ENCODE data around the gene DNPEP.
A peak's percentile ranks its signal among the peaks of the same experiment; 100 is the strongest.

DNPEP gene

GRCh38 chr2:219358170-219359075, 29.3 kb downstream of the DNPEP start:
- TF ChIP-seq, protein P1, sequence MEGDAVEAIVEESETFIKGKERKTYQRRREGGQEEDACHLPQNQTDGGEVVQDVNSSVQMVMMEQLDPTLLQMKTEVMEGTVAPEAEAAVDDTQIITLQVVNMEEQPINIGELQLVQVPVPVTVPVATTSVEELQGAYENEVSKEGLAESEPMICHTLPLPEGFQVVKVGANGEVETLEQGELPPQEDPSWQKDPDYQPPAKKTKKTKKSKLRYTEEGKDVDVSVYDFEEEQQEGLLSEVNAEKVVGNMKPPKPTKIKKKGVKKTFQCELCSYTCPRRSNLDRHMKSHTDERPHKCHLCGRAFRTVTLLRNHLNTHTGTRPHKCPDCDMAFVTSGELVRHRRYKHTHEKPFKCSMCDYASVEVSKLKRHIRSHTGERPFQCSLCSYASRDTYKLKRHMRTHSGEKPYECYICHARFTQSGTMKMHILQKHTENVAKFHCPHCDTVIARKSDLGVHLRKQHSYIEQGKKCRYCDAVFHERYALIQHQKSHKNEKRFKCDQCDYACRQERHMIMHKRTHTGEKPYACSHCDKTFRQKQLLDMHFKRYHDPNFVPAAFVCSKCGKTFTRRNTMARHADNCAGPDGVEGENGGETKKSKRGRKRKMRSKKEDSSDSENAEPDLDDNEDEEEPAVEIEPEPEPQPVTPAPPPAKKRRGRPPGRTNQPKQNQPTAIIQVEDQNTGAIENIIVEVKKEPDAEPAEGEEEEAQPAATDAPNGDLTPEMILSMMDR (IDR thresholded peaks at IDR 0.05; ENCODE audit: low read depth, low read length, missing control alignments), result no peak
- Histone ChIP-seq H3K4me3 (ENCODE audit: low read depth, low read length) (no peak overlapping the region), H3K36me3 (replicated peaks) (no peaks in the 10 kb centered on the region), H3K27me3 (replicated peaks) (peaks cover 47% of the 10 kb centered on the region), H3K27ac (no peak overlapping the region)
- no peak for DNase-seq
- in situ Hi-C loops (cut with HindIII; ENCODE audit: low pct_ligation_motif_present, low sequenced_read_pairs), result no loop called here

- in situ Hi-C loops (cut with HindIII; ENCODE audit: low pct_ligation_motif_present, low sequenced_read_pairs), result no loop called here
- peaks cover 47% of the 10 kb centered on the region for H3K27me3 ChIP-seq (replicated peaks)
- no peaks in the 10 kb centered on the region for H3K36me3 ChIP-seq (replicated peaks)
- TF ChIP-seq, protein P1 (IDR thresholded peaks at IDR 0.05; ENCODE audit: low read depth, low read length, missing control alignments), result no peak
- H3K4me3 ChIP-seq (ENCODE audit: low read depth, low read length), result no peak overlapping the region
- no peak overlapping the region for H3K27ac ChIP-seq
- DNase-seq, result no peak
These were observed 30.9 kb downstream of the DNPEP start for GRCh38 chr2:219356834-219357233.

DNA sequence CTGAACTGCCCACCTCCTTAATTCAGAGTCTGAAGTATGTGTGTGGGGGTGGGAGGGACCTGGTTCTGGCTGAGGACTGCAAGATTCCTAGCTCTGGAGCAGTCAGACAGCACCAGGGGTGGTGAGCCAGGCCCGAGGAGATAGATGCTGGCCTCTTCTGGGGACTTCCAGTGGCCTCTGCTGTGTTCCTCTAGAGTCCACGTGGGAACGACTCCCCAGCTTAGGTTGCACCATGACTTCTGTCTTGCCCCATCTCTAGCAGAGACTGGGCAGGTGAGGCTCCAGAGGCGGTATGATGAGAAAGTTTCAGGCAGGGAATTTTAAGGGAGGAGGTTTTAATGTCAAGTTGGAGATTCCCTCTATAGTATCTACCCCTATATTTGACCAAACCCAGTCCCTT, 33.1 kb downstream of the DNPEP start:
- Histone ChIP-seq H3K4me3 (ENCODE audit: low read depth, low read length) (no peak overlapping the region), H3K36me3 (replicated peaks) (no peaks in the 10 kb centered on the region), H3K27ac (no peak overlapping the region), H3K27me3 (replicated peaks) (peaks cover 36% of the 10 kb centered on the region)
- in situ Hi-C loops (cut with HindIII; ENCODE audit: low pct_ligation_motif_present, low sequenced_read_pairs), result no loop called here
- DNase-seq, result no peak
- TF ChIP-seq, protein P1 (IDR thresholded peaks at IDR 0.05; ENCODE audit: low read depth, low read length, missing control alignments), result no peak

DNA sequence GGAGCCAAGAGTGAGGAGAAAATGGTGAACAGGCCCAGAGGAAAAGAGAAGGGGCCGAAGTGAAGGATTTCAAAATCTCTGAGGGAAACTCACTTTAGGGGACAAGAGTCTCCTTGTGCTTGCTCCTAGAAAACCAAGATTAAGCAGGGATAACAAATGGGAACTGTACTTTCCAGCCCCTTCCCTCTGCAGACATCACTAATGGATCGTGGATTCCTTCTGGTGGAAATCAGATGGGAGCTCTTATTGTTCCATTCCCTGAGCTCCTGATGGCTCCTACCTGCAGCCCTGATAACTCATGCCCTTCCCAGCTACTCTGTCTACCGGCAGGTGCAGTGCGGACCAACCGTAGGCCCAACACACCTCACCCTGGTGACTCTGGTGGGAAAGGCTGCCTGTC, 34.6 kb downstream of the DNPEP start:
- Histone ChIP-seq H3K27me3 (replicated peaks) (peaks cover 22% of the 10 kb centered on the region), H3K36me3 (replicated peaks) (no peaks in the 10 kb centered on the region), H3K27ac (no peak overlapping the region), H3K4me3 (ENCODE audit: low read depth, low read length) (no peak overlapping the region)
- in situ Hi-C loops (cut with HindIII; ENCODE audit: low pct_ligation_motif_present, low sequenced_read_pairs), result no loop called here
- TF ChIP-seq, protein P1 (IDR thresholded peaks at IDR 0.05; ENCODE audit: low read depth, low read length, missing control alignments), result no peak
- DNase-seq, result no peak

GRCh38 chr2:219352448-219353023, 35.2 kb downstream of the DNPEP start:
- H3K27ac ChIP-seq, result no peak overlapping the region
- in situ Hi-C loops (cut with HindIII; ENCODE audit: low pct_ligation_motif_present, low sequenced_read_pairs), result no loop called here
- DNase-seq, result peak; percentile 74
- no peak overlapping the region for H3K4me3 ChIP-seq (ENCODE audit: low read depth, low read length)
- H3K27me3 ChIP-seq (replicated peaks), result peaks cover 16% of the 10 kb centered on the region
- H3K36me3 ChIP-seq (replicated peaks), result no peaks in the 10 kb centered on the region
- TF ChIP-seq, protein P1 (IDR thresholded peaks at IDR 0.05; ENCODE audit: low read depth, low read length, missing control alignments), result peak; percentile 83
